ENCODE measurements around the gene KCNH1. TPM values are rescaled to one million over a fixed set of nuclear protein-coding genes. Genes with fewer than 3 reads are reported as not detected.

KCNH1 gene
- total and polyA plus RNA-seq, 3 donors from 2014 or later, result 1.5 to 4.2 (median 2.8) TPM

DNA sequence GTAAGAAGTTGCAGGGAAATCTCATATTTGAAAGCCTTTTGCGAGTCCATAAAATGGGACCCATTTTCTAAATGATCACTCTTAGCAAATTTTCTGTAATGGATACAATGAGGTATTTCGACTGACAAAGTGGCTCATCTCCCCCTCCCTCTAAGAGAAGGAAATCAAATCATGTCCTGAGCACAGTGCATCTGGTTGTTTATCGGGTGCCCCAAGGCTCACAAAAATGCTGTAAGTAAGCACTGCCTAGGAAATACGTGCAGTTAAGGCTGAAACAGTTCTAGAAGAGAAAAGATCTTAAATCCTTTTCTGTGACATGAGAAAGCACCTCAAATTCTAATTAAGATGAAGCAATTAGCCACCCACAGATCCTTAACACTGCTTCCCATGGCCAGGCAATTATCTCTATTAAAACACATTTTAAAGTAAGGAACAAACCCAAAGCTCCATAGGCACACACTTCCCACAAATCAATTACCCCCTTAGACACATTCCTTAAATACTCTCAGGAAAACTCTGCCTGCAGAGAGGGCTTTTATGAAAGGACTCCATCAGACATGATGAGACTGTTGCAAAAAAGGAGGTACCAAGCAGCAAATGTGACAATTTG, 216.3 kb downstream of the KCNH1 start:
- no peak for DNase-seq
- no peaks in the 10 kb centered on the region for H3K36me3 ChIP-seq (ENCODE audit: low read depth, missing control alignments)
- no peaks in the 10 kb centered on the region for H3K27me3 ChIP-seq
- H3K4me3 ChIP-seq, result no peak overlapping the region
- TF ChIP-seq, protein P1, sequence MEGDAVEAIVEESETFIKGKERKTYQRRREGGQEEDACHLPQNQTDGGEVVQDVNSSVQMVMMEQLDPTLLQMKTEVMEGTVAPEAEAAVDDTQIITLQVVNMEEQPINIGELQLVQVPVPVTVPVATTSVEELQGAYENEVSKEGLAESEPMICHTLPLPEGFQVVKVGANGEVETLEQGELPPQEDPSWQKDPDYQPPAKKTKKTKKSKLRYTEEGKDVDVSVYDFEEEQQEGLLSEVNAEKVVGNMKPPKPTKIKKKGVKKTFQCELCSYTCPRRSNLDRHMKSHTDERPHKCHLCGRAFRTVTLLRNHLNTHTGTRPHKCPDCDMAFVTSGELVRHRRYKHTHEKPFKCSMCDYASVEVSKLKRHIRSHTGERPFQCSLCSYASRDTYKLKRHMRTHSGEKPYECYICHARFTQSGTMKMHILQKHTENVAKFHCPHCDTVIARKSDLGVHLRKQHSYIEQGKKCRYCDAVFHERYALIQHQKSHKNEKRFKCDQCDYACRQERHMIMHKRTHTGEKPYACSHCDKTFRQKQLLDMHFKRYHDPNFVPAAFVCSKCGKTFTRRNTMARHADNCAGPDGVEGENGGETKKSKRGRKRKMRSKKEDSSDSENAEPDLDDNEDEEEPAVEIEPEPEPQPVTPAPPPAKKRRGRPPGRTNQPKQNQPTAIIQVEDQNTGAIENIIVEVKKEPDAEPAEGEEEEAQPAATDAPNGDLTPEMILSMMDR (IDR thresholded peaks at IDR 0.05), result no peak
- TF ChIP-seq POLR2A (IDR thresholded peaks at IDR 0.05), result no peak
- H3K9me3 ChIP-seq, result no peaks in the 10 kb centered on the region
- no peak overlapping the region for H3K27ac ChIP-seq
- WGBS, 2 donors, result 65 to 66% methylated on average over 4 of the region's 4 CpGs
- intact Hi-C loops (cut with DNase I; ENCODE audit: low total_unique reads), result no loop called here
- no peaks in the 10 kb centered on the region for H3K4me1 ChIP-seq

DNA sequence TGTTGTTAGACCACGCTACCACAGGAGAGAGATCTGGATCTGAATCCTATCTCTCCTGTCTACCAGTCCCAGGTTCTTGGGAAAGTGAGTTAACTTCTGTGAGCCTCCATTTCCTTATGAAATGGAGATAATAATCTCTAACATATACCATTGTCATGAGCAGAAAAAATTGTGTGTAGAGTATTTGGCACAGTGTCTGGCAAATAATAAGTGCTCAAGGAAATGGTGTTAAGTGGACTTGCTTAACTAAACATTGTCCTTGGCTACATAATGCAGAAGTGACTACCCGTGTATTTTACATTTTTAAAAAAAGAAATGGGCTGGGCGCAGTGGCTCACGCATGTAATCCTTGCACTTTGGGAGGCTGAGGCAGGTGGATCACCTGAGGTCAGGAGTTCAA, 217.4 kb downstream of the KCNH1 start:
- H3K36me3 ChIP-seq (ENCODE audit: low read depth, missing control alignments), result no peaks in the 10 kb centered on the region
- H3K27me3 ChIP-seq, result no peaks in the 10 kb centered on the region
- H3K4me3 ChIP-seq, result no peak overlapping the region
- no peak overlapping the region for H3K27ac ChIP-seq
- no peak for DNase-seq
- WGBS, 2 donors, result 88 to 89% methylated on average over 4 of the region's 4 CpGs
- TF ChIP-seq, protein P1 (IDR thresholded peaks at IDR 0.05), result no peak
- TF ChIP-seq POLR2A (IDR thresholded peaks at IDR 0.05), result no peak
- intact Hi-C loops (cut with DNase I; ENCODE audit: low total_unique reads), result no loop called here
- no peaks in the 10 kb centered on the region for H3K4me1 ChIP-seq
- H3K9me3 ChIP-seq, result no peaks in the 10 kb centered on the region

DNA sequence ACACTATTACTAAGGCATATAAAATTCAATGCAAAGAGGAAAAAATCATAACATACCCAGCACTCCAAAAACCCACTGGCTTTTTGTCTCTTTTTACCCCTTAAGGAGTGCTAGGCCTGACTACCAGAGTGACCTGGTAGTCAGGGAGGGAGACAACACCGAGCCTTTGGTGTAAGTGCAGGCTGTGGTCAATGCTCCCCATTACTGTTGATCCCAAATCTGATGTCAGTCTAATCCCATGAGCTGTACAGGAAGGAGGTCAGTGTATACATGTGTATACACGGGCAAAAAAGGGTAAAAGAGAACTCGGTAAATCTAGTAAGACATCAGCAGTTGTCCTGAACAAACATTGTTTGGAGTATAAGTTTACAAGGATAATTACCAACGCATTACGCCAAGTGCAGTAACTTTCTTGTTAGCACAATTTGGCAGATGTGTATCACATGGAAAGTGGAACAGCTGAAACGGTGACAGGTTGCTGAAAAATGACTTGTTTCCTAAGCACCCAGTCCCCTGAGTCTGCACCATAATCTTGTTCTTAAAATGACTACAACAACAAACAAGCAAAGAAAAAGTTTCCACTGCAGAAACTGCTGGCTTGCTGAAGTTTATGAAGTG, 217.9 kb downstream of the KCNH1 start:
- WGBS, 2 donors, result 80 to 85% methylated on average over 6 of the region's 6 CpGs

DNA sequence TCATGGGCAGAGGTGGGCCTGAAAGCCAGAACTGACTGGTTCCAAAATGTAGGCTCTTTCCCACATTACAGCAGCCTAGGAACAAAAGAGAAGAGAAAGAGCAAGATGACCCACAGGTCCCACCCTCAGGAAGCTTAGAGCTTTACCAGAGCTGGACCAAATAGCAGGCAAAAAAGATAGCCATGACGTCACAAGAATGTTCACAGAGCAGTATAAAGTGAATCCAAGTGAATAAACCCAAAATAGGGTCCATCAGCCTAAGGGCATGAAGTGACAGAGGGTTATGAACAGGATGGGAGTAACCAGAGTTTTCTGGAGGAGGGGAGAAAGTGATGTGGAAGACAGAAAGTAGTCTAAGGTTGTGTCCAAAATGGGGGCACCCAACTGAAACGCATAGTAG, 221.2 kb downstream of the KCNH1 start:
- Histone ChIP-seq H3K27ac (no peak overlapping the region), H3K9me3 (no peaks in the 10 kb centered on the region), H3K27me3 (no peaks in the 10 kb centered on the region), H3K4me1 (no peaks in the 10 kb centered on the region), H3K36me3 (ENCODE audit: low read depth, missing control alignments) (no peaks in the 10 kb centered on the region), H3K4me3 (no peak overlapping the region)
- 88 to 93% methylated on average over 2 of the region's 2 CpGs for WGBS, 2 donors
- no peak for DNase-seq
- no peak for TF ChIP-seq POLR2A (IDR thresholded peaks at IDR 0.05)
- TF ChIP-seq, protein P1 (IDR thresholded peaks at IDR 0.05), result no peak
- intact Hi-C loops (cut with DNase I; ENCODE audit: low total_unique reads), result no loop called here

More for the DNA sequence above, 217.9 kb downstream of the KCNH1 start:
- H3K4me1 ChIP-seq, result no peaks in the 10 kb centered on the region
- H3K4me3 ChIP-seq, result no peak overlapping the region
- H3K36me3 ChIP-seq (ENCODE audit: low read depth, missing control alignments), result no peaks in the 10 kb centered on the region
- no peak for TF ChIP-seq POLR2A (IDR thresholded peaks at IDR 0.05)
- TF ChIP-seq, protein P1 (IDR thresholded peaks at IDR 0.05), result no peak
- DNase-seq, result no peak
- H3K27me3 ChIP-seq, result no peaks in the 10 kb centered on the region
- intact Hi-C loops (cut with DNase I; ENCODE audit: low total_unique reads), result no loop called here
- no peak overlapping the region for H3K27ac ChIP-seq
- no peaks in the 10 kb centered on the region for H3K9me3 ChIP-seq

Data from testis (tissue), 3 donors.